OCI-LY1 (cell line): ENCODE data around the gene TIMELESS.

Experiments used
- H2AFZ ChIP-seq: fragments of 200-600 bp; sonication (generic), shearing (Covaris generic); 2 replicates; pipeline ENCODE4 v1.6.0; 2014; ENCODE audit warnings: antibody characterized with exemption, mild to moderate bottlenecking, low read length
- H3F3A ChIP-seq: fragments of 200-600 bp; sonication (generic), shearing (Covaris generic); 2 replicates; pipeline ENCODE4 v1.6.0; 2014; ENCODE audit warnings: mild to moderate bottlenecking, antibody characterized with exemption, low read length, moderate library complexity; ENCODE audit not compliant: insufficient read depth
- H3K27ac ChIP-seq: fragments of 200-600 bp; sonication (generic); 2 replicates; pipeline ENCODE4 v1.5.1; 2014; ENCODE audit warnings: low read length, mixed run types, mild to moderate bottlenecking, low read depth; ENCODE audit not compliant: poor library complexity, severe bottlenecking
- H3K27me3 ChIP-seq: fragments of 200-600 bp; sonication (generic); 2 replicates; pipeline ENCODE4 v1.6.0; 2014; ENCODE audit warnings: antibody characterized with exemption, mild to moderate bottlenecking, low read length, moderate library complexity; ENCODE audit not compliant: insufficient read depth
- H3K36me3 ChIP-seq: fragments of 200-600 bp; sonication (generic); 2 replicates; pipeline ENCODE4 v1.6.1; 2014; ENCODE audit warnings: mild to moderate bottlenecking, antibody characterized with exemption, low read length, moderate library complexity, mixed read lengths; ENCODE audit not compliant: insufficient read depth
- H3K4me1 ChIP-seq: fragments of 200-600 bp; sonication (generic); 2 replicates; pipeline ENCODE4 v1.5.1; 2014; ENCODE audit warnings: mild to moderate bottlenecking, low read length, moderate library complexity; ENCODE audit not compliant: insufficient read depth, severe bottlenecking
- H3K4me2 ChIP-seq: fragments of 200-600 bp; sonication (generic), shearing (Covaris generic); 2 replicates; pipeline ENCODE4 v1.6.1; 2014; ENCODE audit warnings: low read length
- H3K4me3 ChIP-seq: fragments of 200-600 bp; sonication (generic); 2 replicates; pipeline ENCODE4 v1.5.1; 2014; ENCODE audit warnings: low read length, low read depth, mild to moderate bottlenecking, mixed read lengths; ENCODE audit not compliant: poor library complexity, severe bottlenecking
- H3K79me2 ChIP-seq: fragments of 200-600 bp; shearing (Covaris generic); 2 replicates; pipeline ENCODE4 v1.6.1; 2016; ENCODE audit warnings: mixed run types, low read length, mixed read lengths; ENCODE audit not compliant: insufficient read depth
- H3K9ac ChIP-seq: fragments of 200-600 bp; sonication (generic), shearing (Covaris generic); 2 replicates; pipeline ENCODE4 v1.6.1; 2014; ENCODE audit warnings: mild to moderate bottlenecking, low read length, mixed read lengths
- H3K9me2 ChIP-seq: fragments of 200-600 bp; sonication (generic), shearing (Covaris generic); 2 replicates; pipeline ENCODE4 v1.6.1; 2014; ENCODE audit warnings: low read depth, mild to moderate bottlenecking, low read length, mixed read lengths
- H3K9me3 ChIP-seq: fragments of 200-600 bp; shearing (Covaris generic); 2 replicates; pipeline ENCODE4 v1.6.1; 2014; ENCODE audit warnings: low read length, mixed read lengths
- H4K20me1 ChIP-seq: fragments of 200-600 bp; sonication (generic), shearing (Covaris generic); 2 replicates; pipeline ENCODE4 v1.6.0; 2016; ENCODE audit warnings: mild to moderate bottlenecking, low read length; ENCODE audit not compliant: insufficient read depth
- EZH2 ChIP-seq: fragments of 200-600 bp; sonication (generic), shearing (Covaris generic); IDR thresholded peaks from 2 replicates; pipeline ENCODE4 v1.8.0; 2017; ENCODE audit warnings: borderline replicate concordance, mixed run types, mild to moderate bottlenecking, antibody characterized with exemption, low read length, moderate library complexity, mixed read lengths
- TF ChIP-seq, protein P1 (sequence below): fragments of 200-600 bp; sonication (generic), shearing (Covaris generic); IDR thresholded peaks from 2 replicates; pipeline ENCODE4 v1.5.1; 2017; ENCODE audit warnings: mild to moderate bottlenecking, antibody characterized with exemption, low read length, moderate library complexity, mixed read lengths

The TIMELESS gene

DNA sequence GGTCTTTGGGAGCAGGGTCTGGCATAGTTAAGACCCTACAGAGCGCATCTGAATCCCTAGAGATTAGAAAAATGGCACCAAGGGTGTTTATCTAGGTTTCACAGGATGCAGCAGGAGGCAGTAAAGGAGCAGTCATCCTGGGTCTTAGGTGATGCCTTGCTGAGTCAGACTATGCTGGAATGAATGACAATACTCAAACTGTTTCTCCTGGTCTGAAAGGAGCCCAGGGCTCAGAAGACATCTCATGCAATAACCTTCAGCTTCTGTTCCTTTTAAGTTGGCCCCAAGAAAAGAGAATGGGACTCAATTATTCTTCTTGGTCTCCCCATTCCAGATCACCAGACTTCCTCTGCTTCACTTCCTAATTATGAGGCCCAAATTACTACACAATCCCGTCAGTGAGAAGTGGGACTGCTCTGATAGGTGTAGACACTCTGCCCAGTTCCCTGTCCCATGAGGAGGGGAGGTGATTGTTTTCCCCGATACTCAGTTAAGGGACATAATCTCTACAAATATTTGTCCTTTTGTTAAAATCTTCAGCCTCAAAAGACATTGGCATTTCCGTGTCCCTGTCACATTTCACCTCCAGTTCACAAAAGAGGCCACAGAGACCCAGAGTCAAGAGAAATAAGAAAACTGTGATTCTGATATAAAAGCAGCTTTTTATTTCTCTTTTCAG, 71.8 kb downstream of the TIMELESS start:
- no peaks in the 10 kb centered on the region for H3F3A ChIP-seq
- H4K20me1 ChIP-seq, result no peaks in the 10 kb centered on the region
- H3K9ac ChIP-seq, result no peak overlapping the region
- 0 out of 2 replicates have a peak, but pooled peaks cover 3% of the 10 kb centered on the region for H3K9me3 ChIP-seq
- no peaks in the 10 kb centered on the region for H3K9me2 ChIP-seq
- peaks cover 40% of the 10 kb centered on the region for H3K4me1 ChIP-seq
- H2AFZ ChIP-seq, result peak overlapping the region; percentile 84; the same call in 1 of the 2 replicates
- H3K79me2 ChIP-seq, result no peaks in the 10 kb centered on the region
- H3K36me3 ChIP-seq, result peaks cover 4% of the 10 kb centered on the region; the same call in 1 of the 2 replicates
- no peak overlapping the region for H3K4me2 ChIP-seq
- no peak for TF ChIP-seq EZH2
- TF ChIP-seq, protein P1, sequence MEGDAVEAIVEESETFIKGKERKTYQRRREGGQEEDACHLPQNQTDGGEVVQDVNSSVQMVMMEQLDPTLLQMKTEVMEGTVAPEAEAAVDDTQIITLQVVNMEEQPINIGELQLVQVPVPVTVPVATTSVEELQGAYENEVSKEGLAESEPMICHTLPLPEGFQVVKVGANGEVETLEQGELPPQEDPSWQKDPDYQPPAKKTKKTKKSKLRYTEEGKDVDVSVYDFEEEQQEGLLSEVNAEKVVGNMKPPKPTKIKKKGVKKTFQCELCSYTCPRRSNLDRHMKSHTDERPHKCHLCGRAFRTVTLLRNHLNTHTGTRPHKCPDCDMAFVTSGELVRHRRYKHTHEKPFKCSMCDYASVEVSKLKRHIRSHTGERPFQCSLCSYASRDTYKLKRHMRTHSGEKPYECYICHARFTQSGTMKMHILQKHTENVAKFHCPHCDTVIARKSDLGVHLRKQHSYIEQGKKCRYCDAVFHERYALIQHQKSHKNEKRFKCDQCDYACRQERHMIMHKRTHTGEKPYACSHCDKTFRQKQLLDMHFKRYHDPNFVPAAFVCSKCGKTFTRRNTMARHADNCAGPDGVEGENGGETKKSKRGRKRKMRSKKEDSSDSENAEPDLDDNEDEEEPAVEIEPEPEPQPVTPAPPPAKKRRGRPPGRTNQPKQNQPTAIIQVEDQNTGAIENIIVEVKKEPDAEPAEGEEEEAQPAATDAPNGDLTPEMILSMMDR, result no peak
- no peaks in the 10 kb centered on the region for H3K27me3 ChIP-seq
- H3K27ac ChIP-seq, result peak overlapping the region; percentile 97
- H3K4me3 ChIP-seq, result no peak overlapping the region

DNA sequence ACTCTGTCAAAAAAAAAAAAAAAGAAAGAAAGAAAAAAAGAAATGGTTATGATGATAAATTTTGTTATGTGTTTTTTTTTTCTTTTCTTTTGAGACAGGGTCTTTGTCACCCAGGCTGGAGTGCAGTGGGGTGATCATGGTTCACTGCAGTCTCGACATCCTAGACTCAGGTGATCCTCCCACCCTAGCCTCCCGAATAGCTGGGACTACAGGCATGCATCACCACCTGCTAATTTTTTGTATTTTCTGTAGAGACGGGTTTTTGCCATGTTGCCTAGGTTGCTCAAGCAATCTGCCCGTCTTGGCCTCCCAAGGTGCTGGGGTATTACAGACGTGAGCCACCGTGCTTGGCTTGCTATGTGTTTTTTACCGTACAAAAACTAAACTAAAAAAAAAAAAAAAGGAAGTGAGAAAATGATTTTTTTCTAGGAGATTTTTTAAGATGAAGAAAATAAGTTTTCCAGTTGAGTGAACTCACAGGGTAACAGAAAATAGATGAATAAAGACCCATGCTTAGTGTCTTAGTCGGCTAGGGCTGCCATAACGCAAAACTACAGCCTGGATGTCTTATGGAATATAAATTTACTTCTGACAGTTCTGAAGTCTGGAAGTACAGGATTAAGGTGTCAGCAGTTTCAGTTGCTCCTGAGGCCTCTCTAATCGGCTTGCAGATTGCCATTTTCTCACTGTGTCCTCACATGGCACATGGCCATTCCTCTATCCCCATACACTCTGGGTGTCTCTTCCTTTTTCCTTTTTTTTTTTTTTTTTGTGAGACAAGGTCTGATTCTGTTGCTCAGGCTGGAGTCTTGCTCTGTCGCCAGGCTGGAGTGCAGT, 73.4 kb downstream of the TIMELESS start:
- Histone ChIP-seq H3K4me2 (peak overlapping the region; percentile 61), H3K9me3 (peaks cover 9% of the 10 kb centered on the region; the same call in 1 of the 2 replicates), H3K27ac (peak overlapping the region; percentile 97), H3K4me1 (peaks cover 40% of the 10 kb centered on the region), H3F3A (no peaks in the 10 kb centered on the region), H2AFZ (no peak overlapping the region), H3K9me2 (no peaks in the 10 kb centered on the region), H3K4me3 (no peak overlapping the region), H3K9ac (peak overlapping the region; percentile 54), H3K36me3 (peaks cover 4% of the 10 kb centered on the region; the same call in 1 of the 2 replicates), H3K79me2 (no peaks in the 10 kb centered on the region), H3K27me3 (no peaks in the 10 kb centered on the region), H4K20me1 (no peaks in the 10 kb centered on the region)
- no peak for TF ChIP-seq EZH2
- TF ChIP-seq, protein P1, result no peak

DNA sequence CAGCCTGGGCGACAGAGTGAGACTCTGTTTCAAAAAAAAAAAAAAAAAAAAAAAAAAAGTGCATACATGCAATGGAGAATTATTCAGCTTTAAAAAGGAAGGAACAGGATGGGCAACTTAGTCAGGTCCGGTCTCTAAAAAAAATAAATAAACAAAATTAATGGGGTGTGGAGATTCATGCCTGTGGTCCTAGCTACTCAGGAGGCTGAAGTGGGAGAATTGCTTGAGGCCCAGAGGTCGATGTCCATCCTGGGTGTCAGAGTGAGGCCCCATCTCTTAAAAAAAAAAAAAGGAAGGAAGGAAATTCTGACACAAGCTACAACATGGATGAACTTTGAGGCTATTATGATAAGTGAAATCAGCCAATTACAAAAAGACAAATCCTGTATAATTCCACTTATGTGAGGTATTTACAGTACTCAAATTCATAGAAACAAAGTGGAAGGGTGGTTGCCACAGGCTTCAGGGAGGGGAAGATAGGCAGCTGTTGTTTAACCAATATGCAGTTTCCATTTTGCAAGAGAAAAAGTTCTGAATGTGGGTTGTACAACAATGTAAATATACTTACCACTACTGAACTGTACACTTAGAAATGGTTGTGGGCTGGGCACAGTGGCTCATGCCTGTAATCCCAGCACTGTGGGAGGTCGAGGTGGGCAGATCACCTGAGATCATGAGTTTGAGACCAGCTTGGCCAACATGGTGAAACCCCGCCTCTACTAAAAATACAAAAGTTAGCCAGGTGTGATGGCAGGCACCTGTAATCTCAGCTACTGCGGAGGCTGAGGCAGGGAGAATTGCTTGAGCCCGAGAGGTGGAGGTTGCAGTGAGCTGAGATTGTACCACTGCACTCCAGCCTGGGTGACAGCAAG, 74.3 kb downstream of the TIMELESS start:
- Histone ChIP-seq H3K9ac (peak overlapping the region; percentile 32), H3K4me1 (peaks cover 40% of the 10 kb centered on the region), H3K4me2 (peak overlapping the region; percentile 49)

More for the DNA sequence above, 74.3 kb downstream of the TIMELESS start:
- Histone ChIP-seq H3F3A (no peaks in the 10 kb centered on the region), H4K20me1 (no peaks in the 10 kb centered on the region), H3K4me3 (peak overlapping the region; percentile 12), H3K9me3 (peaks cover 9% of the 10 kb centered on the region; the same call in 1 of the 2 replicates), H2AFZ (no peak overlapping the region), H3K79me2 (no peaks in the 10 kb centered on the region), H3K9me2 (no peaks in the 10 kb centered on the region), H3K27ac (peak overlapping the region; percentile 97), H3K27me3 (no peaks in the 10 kb centered on the region), H3K36me3 (peaks cover 4% of the 10 kb centered on the region; the same call in 1 of the 2 replicates)
- TF ChIP-seq EZH2, result no peak
- TF ChIP-seq, protein P1, result no peak
